ENCODE measurements around the gene CFDP1. TPM values are rescaled to one million over a fixed set of nuclear protein-coding genes. Genes with fewer than 3 reads are reported as not detected.

CFDP1 gene
- total RNA-seq, 4 donors from 2014 or later = 42.4 to 49.5 (median 44.0) TPM

GRCh38 chr16:75312875-75313274, 120.4 kb downstream of the CFDP1 start:
- WGBS = 82% methylated on average over 4 of the region's 4 CpGs
- TF ChIP-seq POLR2AphosphoS5 (IDR thresholded peaks at IDR 0.05) (no peak), CTCF (IDR thresholded peaks at IDR 0.05) (no peak), EP300 (IDR thresholded peaks at IDR 0.05) (no peak)
- peak overlapping the region in 1 of 4 donors; percentile 7 for H3K27ac ChIP-seq (replicated peaks in 1 of 4)
- no peak overlapping the region for H3K4me3 ChIP-seq
- intact Hi-C loops (cut with DNase I) = no loop called here
- no peak for DNase-seq (ENCODE audit: extremely low spot score)
- peaks cover 5 to 20% (median 17%) of the 10 kb centered on the region in 4 donors for H3K4me1 ChIP-seq
- H3K36me3 ChIP-seq = peaks cover 0 to 11% (median 0%) of the 10 kb centered on the region in 4 donors
- H3K9me3 ChIP-seq = no peaks in the 10 kb centered on the region
- H3K27me3 ChIP-seq = no peaks in the 10 kb centered on the region

- WGBS = 46% methylated on average over 3 of the region's 3 CpGs
Measured at GRCh38 chr16:75311383-75311938, 121.8 kb downstream of the CFDP1 start.

GRCh38 chr16:75310541-75310940, 122.8 kb downstream of the CFDP1 start:
- Histone ChIP-seq H3K27me3 (no peaks in the 10 kb centered on the region), H3K4me3 (no peak overlapping the region), H3K4me1 (peaks cover 16 to 32% (median 29%) of the 10 kb centered on the region in 4 donors), H3K36me3 (peaks cover 0 to 11% (median 0%) of the 10 kb centered on the region in 4 donors), H3K9me3 (no peaks in the 10 kb centered on the region), H3K27ac (replicated peaks in 1 of 4) (no peak overlapping the region)
- TF ChIP-seq POLR2AphosphoS5 (IDR thresholded peaks at IDR 0.05) (no peak), EP300 (IDR thresholded peaks at IDR 0.05) (no peak), CTCF (IDR thresholded peaks at IDR 0.05) (no peak), POLR2A (IDR thresholded peaks at IDR 0.05; ENCODE audit: low read depth) (no peak)
- intact Hi-C loops (cut with DNase I) = no loop called here
- 59% methylated on average over 3 of the region's 3 CpGs for whole genome bisulfite sequencing
- no peak for DNase-seq (ENCODE audit: extremely low spot score)

More at GRCh38 chr16:75311383-75311938, 121.8 kb downstream of the CFDP1 start:
- Histone ChIP-seq H3K4me1 (peaks cover 7 to 23% (median 20%) of the 10 kb centered on the region in 4 donors), H3K9me3 (no peaks in the 10 kb centered on the region), H3K36me3 (peaks cover 0 to 11% (median 0%) of the 10 kb centered on the region in 4 donors), H3K27me3 (no peaks in the 10 kb centered on the region), H3K4me3 (no peak overlapping the region), H3K27ac (replicated peaks in 1 of 4) (peak overlapping the region in 1 of 4 donors; percentile 42)
- DNase-seq (ENCODE audit: extremely low spot score) = no peak
- TF ChIP-seq POLR2AphosphoS5 (IDR thresholded peaks at IDR 0.05) = no peak
- TF ChIP-seq EP300 (IDR thresholded peaks at IDR 0.05) = no peak
- no peak for TF ChIP-seq CTCF (IDR thresholded peaks at IDR 0.05)
- TF ChIP-seq POLR2A (IDR thresholded peaks at IDR 0.05; ENCODE audit: low read depth) = no peak
- intact Hi-C loops (cut with DNase I) = no loop called here

GRCh38 chr16:75309899-75310430, 123.3 kb downstream of the CFDP1 start:
- Histone ChIP-seq H3K36me3 (peaks cover 0 to 11% (median 0%) of the 10 kb centered on the region in 4 donors), H3K4me1 (peaks cover 22 to 38% (median 35%) of the 10 kb centered on the region in 4 donors), H3K4me3 (no peak overlapping the region), H3K27ac (replicated peaks in 1 of 4) (no peak overlapping the region), H3K9me3 (no peaks in the 10 kb centered on the region), H3K27me3 (no peaks in the 10 kb centered on the region)
- DNase-seq (ENCODE audit: extremely low spot score) = no peak
- TF ChIP-seq POLR2A (IDR thresholded peaks at IDR 0.05; ENCODE audit: low read depth) (no peak), CTCF (IDR thresholded peaks at IDR 0.05) (no peak), POLR2AphosphoS5 (IDR thresholded peaks at IDR 0.05) (no peak), EP300 (IDR thresholded peaks at IDR 0.05) (no peak)
- intact Hi-C loops (cut with DNase I) = loop anchor here (5.0 kb wide), 1 partner anchor 73 kb away; no protein-coding TSS in a partner anchor
- WGBS = 100% methylated on average over 1 of the region's 1 CpG
